ENCODE results near the gene ENTPD3.

DNA sequence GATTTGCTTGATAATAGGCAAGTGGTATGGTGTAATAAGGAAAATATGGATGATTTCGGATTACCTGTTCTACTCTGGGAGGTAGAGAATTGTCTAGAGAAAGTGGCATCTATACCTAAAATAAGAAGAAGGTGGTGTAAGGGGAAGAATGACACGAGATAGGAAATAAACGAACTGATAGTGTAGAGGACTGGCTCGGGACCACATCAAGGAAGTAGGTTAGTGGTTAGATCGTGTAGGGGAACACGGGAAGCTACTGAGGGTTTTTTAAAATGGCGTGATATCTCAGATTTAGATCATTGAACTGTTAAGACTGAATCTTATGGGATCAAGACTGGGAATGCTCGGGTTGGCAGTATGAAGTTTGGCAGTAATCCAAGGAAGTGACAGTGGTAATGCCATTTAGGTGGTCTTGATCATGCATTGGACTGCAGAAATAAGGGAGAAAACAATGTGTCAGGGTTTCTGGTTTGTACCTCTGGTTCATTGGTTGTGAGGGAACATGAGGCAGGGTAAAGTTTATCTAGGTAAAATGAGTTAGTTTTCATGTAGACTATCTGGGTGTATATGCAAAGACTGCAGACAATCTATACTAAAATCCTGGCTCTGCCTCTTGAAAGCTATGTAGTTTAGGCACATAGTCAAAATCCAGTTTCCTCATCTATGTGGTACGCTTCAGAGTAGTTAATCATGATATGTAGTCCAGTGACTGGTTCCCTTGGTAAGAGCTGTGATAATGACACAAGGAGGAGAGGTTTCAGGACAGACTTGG is 77.5 kb downstream of the ENTPD3 start:
- TF ChIP-seq, protein P1, sequence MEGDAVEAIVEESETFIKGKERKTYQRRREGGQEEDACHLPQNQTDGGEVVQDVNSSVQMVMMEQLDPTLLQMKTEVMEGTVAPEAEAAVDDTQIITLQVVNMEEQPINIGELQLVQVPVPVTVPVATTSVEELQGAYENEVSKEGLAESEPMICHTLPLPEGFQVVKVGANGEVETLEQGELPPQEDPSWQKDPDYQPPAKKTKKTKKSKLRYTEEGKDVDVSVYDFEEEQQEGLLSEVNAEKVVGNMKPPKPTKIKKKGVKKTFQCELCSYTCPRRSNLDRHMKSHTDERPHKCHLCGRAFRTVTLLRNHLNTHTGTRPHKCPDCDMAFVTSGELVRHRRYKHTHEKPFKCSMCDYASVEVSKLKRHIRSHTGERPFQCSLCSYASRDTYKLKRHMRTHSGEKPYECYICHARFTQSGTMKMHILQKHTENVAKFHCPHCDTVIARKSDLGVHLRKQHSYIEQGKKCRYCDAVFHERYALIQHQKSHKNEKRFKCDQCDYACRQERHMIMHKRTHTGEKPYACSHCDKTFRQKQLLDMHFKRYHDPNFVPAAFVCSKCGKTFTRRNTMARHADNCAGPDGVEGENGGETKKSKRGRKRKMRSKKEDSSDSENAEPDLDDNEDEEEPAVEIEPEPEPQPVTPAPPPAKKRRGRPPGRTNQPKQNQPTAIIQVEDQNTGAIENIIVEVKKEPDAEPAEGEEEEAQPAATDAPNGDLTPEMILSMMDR (IDR thresholded peaks at IDR 0.05; ENCODE audit: insufficient read depth, low read length, poor library complexity, severe bottlenecking), result no peak
- no peak for TF ChIP-seq EZH2phosphoT487 (conservative IDR thresholded peaks at IDR 0.05; ENCODE audit: low read length)
